ENCODE results near the gene DUSP2. TPM values are rescaled to one million over a fixed set of nuclear protein-coding genes. Genes with fewer than 3 reads are reported as not detected.

DUSP2 gene
- total and polyA plus RNA-seq, 10 of the 15 experiments (the other 5 are each of a cell fraction or from before 2014, with no cell fraction given), result 9.7 to 212 (median 57.2) TPM

- TF ChIP-seq PBX3 (IDR thresholded peaks at IDR 0.05; ENCODE audit: insufficient replicate concordance, low read depth, low read length) (peak; percentile 18), BACH1 (IDR thresholded peaks at IDR 0.05; ENCODE audit: borderline replicate concordance) (peak; percentile 74), REST (IDR thresholded peaks at IDR 0.05; ENCODE audit: low read depth, low read length) (no peak), SRF (IDR thresholded peaks at IDR 0.05; ENCODE audit: low read depth in 2 of 2, low read length in 2 of 2) (no peak), RAD21 (IDR thresholded peaks at IDR 0.05; ENCODE audit: insufficient read depth, low read depth, low read length) (no peak), BCL11A (IDR thresholded peaks at IDR 0.05; ENCODE audit: low read depth, low read length) (0 out of 2 replicates have a peak, but pooled peaks have one; percentile 4), JUND (IDR thresholded peaks at IDR 0.05; ENCODE audit: low read depth, low read length) (no peak), CHD2 (IDR thresholded peaks at IDR 0.05; ENCODE audit: borderline replicate concordance, low read depth, low read length) (no peak), POU2F2 (IDR thresholded peaks at IDR 0.05; ENCODE audit: borderline replicate concordance, low read depth, low read length) (peak; percentile 10; the same call in 2 of the 3 replicates), ZNF384 (IDR thresholded peaks at IDR 0.05; ENCODE audit: borderline replicate concordance, low read depth, low read length) (no peak)
Measured at GRCh38 chr2:96140941-96141623, 4.2 kb downstream of the DUSP2 start (continued).

Measured in GM12878 (cell line).